Endothelial cell of umbilical vein (primary cell): ENCODE measurements around the gene CLIC2. TPM values are rescaled to one million over a fixed set of nuclear protein-coding genes. Genes with fewer than 3 reads are reported as not detected.

Experiments
- BruUV-seq: library from RNA; stranded (reverse); fragments of 400-500 nt; replicated peaks from 2 replicates; lab custom pipeline; 2021; lab: Mats Ljungman, UMichigan
- CTCF ChIA-PET: fragments of 300-600, 350-600 bp; sonication (Branson Sonifier 250); formaldehyde crosslinking; loops from one replicate; lab custom pipeline; 2021; ENCODE audit warnings: antibody characterized with exemption, inconsistent platforms; lab: Charles Lee
- POLR2A ChIA-PET: fragments of 300-600, 350-600 bp; sonication (Branson Sonifier 250); formaldehyde crosslinking; loops from one replicate; lab custom pipeline; 2021; ENCODE audit warnings: antibody characterized with exemption, inconsistent platforms; lab: Charles Lee
- DNase-seq: peaks from one replicate; pipeline ENCODE4 v3.0.0-alpha.2; 2011; ENCODE audit warnings: low read depth, low spot score
- FAIRE-seq: peaks from 2 replicates; lab custom pipeline; 2011; peaks lifted over from hg19 to GRCh38; lab: Jason Lieb, UNC
- H2AFZ ChIP-seq: 2 replicates; pipeline ENCODE4 v1.6.0; 2012; ENCODE audit warnings: low read depth, low read length, control low read depth, inconsistent platforms
- H3K27ac ChIP-seq: 2 replicates; pipeline ENCODE4 v1.5.1; 2011; ENCODE audit warnings: low read depth, mild to moderate bottlenecking, control low read depth, low read length, moderate library complexity; ENCODE audit not compliant: insufficient read depth
- H3K27me3 ChIP-seq, 2 experiments: 2 replicates each; pipeline versions ENCODE4 v1.6.0 to v1.6.1; 2011; ENCODE audit warnings: low read length in 2 of 2, mixed read lengths in 1 of 2; ENCODE audit not compliant: control insufficient read depth in 2 of 2, insufficient read depth in 2 of 2
- H3K36me3 ChIP-seq, 2 experiments: 2 replicates in 1 of 2; 3 replicates in 1 of 2; pipeline ENCODE4 v1.5.1; 2011; ENCODE audit warnings: low read length in 2 of 2, mild to moderate bottlenecking in 1 of 2, moderate library complexity in 1 of 2; ENCODE audit not compliant: control insufficient read depth in 2 of 2, insufficient read depth in 2 of 2; ENCODE audit errors: extremely low read depth in 1 of 2
- H3K4me1 ChIP-seq: 3 replicates; pipeline ENCODE4 v1.5.1; 2011; ENCODE audit warnings: mild to moderate bottlenecking, low read length; ENCODE audit not compliant: control insufficient read depth, insufficient read depth; ENCODE audit errors: extremely low read depth
- H3K4me2 ChIP-seq: 2 replicates; pipeline ENCODE4 v1.6.1; 2011; ENCODE audit warnings: low read length, control low read depth, mixed read lengths; ENCODE audit not compliant: insufficient read depth
- H3K4me3 ChIP-seq, 3 experiments: fragments of 200-600 bp in 1 of 3; sonication (generic), shearing (Covaris generic) in 1 of 3; replicated peaks in 1 of 3; 2 replicates each; pipeline ENCODE4 v1.5.1; 2011 to 2016; ENCODE audit warnings: control low read depth in 3 of 3, low read length in 3 of 3, mild to moderate bottlenecking in 2 of 3, inconsistent platforms in 1 of 3, low read depth in 1 of 3, moderate library complexity in 1 of 3; ENCODE audit not compliant: insufficient read depth in 1 of 3
- H3K79me2 ChIP-seq: 2 replicates; pipeline ENCODE4 v1.6.0; 2012; ENCODE audit warnings: low read length, inconsistent platforms; ENCODE audit not compliant: control insufficient read depth, insufficient read depth
- H3K9ac ChIP-seq: replicated peaks from 2 replicates; pipeline ENCODE3; 2011; ENCODE audit warnings: low read length, control low read depth; ENCODE audit not compliant: insufficient read depth; ENCODE audit errors: extremely low read depth
- H3K9me1 ChIP-seq: replicated peaks from 3 replicates; pipeline ENCODE4 v1.6.0; 2011; ENCODE audit warnings: mild to moderate bottlenecking, low read length; ENCODE audit not compliant: control insufficient read depth, insufficient read depth; ENCODE audit errors: extremely low read depth
- H3K9me3 ChIP-seq: replicated peaks from 2 replicates; pipeline ENCODE4 v1.5.1; 2012; ENCODE audit warnings: low read length, inconsistent platforms; ENCODE audit not compliant: control insufficient read depth, insufficient read depth
- H4K20me1 ChIP-seq: replicated peaks from 2 replicates; pipeline ENCODE3; 2011; ENCODE audit warnings: mild to moderate bottlenecking, low read length; ENCODE audit not compliant: control insufficient read depth, insufficient read depth; ENCODE audit errors: extremely low read depth
- EZH2 ChIP-seq: IDR thresholded peaks from 2 replicates; pipeline ENCODE4 v1.6.1; 2012; ENCODE audit warnings: borderline replicate concordance, low read depth, mild to moderate bottlenecking, moderate library complexity, low read length, inconsistent platforms; ENCODE audit not compliant: severe bottlenecking
- FOS ChIP-seq: IDR thresholded peaks from 2 replicates; pipeline ENCODE4 v1.6.1; 2011; ENCODE audit warnings: mild to moderate bottlenecking, low read length, moderate library complexity, borderline replicate concordance; ENCODE audit not compliant: insufficient read depth
- GATA2 ChIP-seq: IDR thresholded peaks from 2 replicates; pipeline ENCODE4 v1.7.0; 2011; ENCODE audit warnings: low read depth, mild to moderate bottlenecking, moderate library complexity, mixed read lengths, low read length; ENCODE audit not compliant: insufficient read length, insufficient read depth
- MAX ChIP-seq: IDR thresholded peaks from 2 replicates; pipeline ENCODE4 v1.6.1; 2011; ENCODE audit not compliant: insufficient read depth, insufficient read length
- POLR2A ChIP-seq: IDR thresholded peaks from 2 replicates; pipeline ENCODE4 v1.6.1; 2012; ENCODE audit warnings: low read depth, mild to moderate bottlenecking, control low read depth, low read length
- dilution Hi-C: fragments of 300-500 bp; cut with MboI; formaldehyde crosslinking; loops from one replicate; pipeline ENCODE4 v1.15.0; 2019; ENCODE audit warnings: low sequenced_read_pairs; ENCODE audit not compliant: extremely low pct_ligation_motif_present
- intact Hi-C: fragments of 100-400 bp; cut with micrococcal nuclease; formaldehyde crosslinking; loops from one replicate; pipeline ENCODE4 v1.10.0; 2022
- polyA plus RNA-seq, 4 experiments: library from polyadenylated mRNA; depleted of rRNA in 3 of 4; stranded (reverse) in 3 of 4; unstranded in 1 of 4; fragments of >200 nt; gene quantifications; 2 replicates each; pipeline versions ENCODE4 v1.2.1 to v1.2.3, GENCODE V29; 2011 to 2012; ENCODE audit warnings: missing spikeins in 1 of 4
- total RNA-seq: library from RNA; stranded (reverse); gene quantifications from 2 replicates; pipeline ENCODE4 v1.2.3, GENCODE V29; 2021
- TF ChIP-seq, protein P1 (sequence below), 2 donors: IDR thresholded peaks; 1 replicate in 1 of 2; 2 replicates in 1 of 2; pipeline ENCODE4 v1.5.1; 2011; ENCODE audit warnings: low read length in 2 of 2, mild to moderate bottlenecking in 2 of 2, moderate library complexity in 2 of 2, control low read depth in 1 of 2, inconsistent platforms in 1 of 2, low read depth in 1 of 2; ENCODE audit not compliant: insufficient read depth in 1 of 2; ENCODE audit errors: extremely low read depth in 1 of 2

Gene CLIC2
- total and polyA plus RNA-seq, 2 donors (not counting 3 experiments of a cell fraction or from before 2014, with no cell fraction given): 0.23 to 0.73 TPM

DNA sequence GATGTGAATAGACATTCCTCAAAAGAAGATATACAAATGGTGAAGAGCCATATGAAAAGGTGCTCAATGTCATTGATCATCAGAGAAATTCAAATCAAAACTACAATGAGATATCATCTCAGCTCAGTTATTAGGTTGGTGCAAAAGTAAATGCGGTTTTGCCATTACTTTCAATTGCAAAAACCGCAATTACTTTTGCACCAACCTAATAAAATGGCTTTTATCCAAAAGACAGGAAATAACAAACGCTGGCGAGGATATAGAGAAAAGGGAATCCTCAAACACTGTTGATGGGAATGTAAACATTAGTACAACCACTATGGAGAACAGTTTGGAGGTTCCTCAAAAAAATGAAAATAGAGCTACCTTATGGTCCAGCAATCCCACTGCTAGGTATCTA, 5.1 kb downstream of the CLIC2 start:
- Histone ChIP-seq H3K9ac (no peak overlapping the region), H3K9me3 (no peaks in the 10 kb centered on the region)

More for the DNA sequence above, 5.1 kb downstream of the CLIC2 start:
- Histone ChIP-seq H3K4me3 (no peak overlapping the region), H3K36me3 (no peaks in the 10 kb centered on the region), H3K4me1 (no peaks in the 10 kb centered on the region), H3K27me3 (no peaks in the 10 kb centered on the region), H3K9me1 (no peaks in the 10 kb centered on the region), H3K4me2 (no peak overlapping the region), H3K79me2 (no peaks in the 10 kb centered on the region), H2AFZ (no peak overlapping the region), H3K27ac (no peak overlapping the region), H4K20me1 (no peaks in the 10 kb centered on the region)
- ChIA-PET POLR2A (no interaction called here), CTCF (no interaction called here)
- dilution Hi-C loops: no loop called here
- FAIRE-seq (no peak), DNase-seq (no peak)
- intact Hi-C loops: no loop called here
- no TSS peak for BruUV-seq
- no peak for TF ChIP-seq FOS
- TF ChIP-seq EZH2: no peak
- TF ChIP-seq, protein P1, sequence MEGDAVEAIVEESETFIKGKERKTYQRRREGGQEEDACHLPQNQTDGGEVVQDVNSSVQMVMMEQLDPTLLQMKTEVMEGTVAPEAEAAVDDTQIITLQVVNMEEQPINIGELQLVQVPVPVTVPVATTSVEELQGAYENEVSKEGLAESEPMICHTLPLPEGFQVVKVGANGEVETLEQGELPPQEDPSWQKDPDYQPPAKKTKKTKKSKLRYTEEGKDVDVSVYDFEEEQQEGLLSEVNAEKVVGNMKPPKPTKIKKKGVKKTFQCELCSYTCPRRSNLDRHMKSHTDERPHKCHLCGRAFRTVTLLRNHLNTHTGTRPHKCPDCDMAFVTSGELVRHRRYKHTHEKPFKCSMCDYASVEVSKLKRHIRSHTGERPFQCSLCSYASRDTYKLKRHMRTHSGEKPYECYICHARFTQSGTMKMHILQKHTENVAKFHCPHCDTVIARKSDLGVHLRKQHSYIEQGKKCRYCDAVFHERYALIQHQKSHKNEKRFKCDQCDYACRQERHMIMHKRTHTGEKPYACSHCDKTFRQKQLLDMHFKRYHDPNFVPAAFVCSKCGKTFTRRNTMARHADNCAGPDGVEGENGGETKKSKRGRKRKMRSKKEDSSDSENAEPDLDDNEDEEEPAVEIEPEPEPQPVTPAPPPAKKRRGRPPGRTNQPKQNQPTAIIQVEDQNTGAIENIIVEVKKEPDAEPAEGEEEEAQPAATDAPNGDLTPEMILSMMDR (IDR thresholded peaks at IDR 0.05; ENCODE audit: extremely low read depth in 1 of 2, insufficient read depth in 1 of 2, low read depth in 1 of 2, low read length in 2 of 2): no peak
- TF ChIP-seq GATA2: no peak
- no peak for TF ChIP-seq MAX
- TF ChIP-seq POLR2A: no peak
